Heart left ventricle (tissue), 16 donors: ENCODE results near the gene AKR1D1. TPM values are rescaled to one million over a fixed set of nuclear protein-coding genes. Genes with fewer than 3 reads are reported as not detected.
"Not testable (repeated sequence)": the region's sequence is repeated elsewhere in the genome, so short reads cannot be mapped to it uniquely, and the experiment has no call there.

Source experiments
- ATAC-seq, 4 donors: fragments of 200-7000 bp; cut with Tn5 transposase; one replicate each; pipeline ENCODE4 v1.9.1; 2020 to 2022; ENCODE audit warnings: moderate library complexity in 4 of 4, mild to moderate bottlenecking in 3 of 4, moderate number of reproducible peaks in 1 of 4
- DNase-seq, 5 donors: peaks; one replicate each; pipeline ENCODE4 v3.0.0-alpha.2; 2020
- H3K27ac ChIP-seq, 12 donors: fragments of 200-600 bp; sonication (generic) in 4 of 12; one replicate each; pipeline versions ENCODE4 v1.5.0 to v1.8.0; 2016 to 2022; ENCODE audit warnings: mild to moderate bottlenecking in 2 of 12
- H3K27me3 ChIP-seq, 9 donors: fragments of 200-600 bp; sonication (generic) in 2 of 9; one replicate each; pipeline versions ENCODE4 v1.5.1 to v1.8.0; 2016 to 2022; ENCODE audit warnings: mild to moderate bottlenecking in 3 of 9
- H3K36me3 ChIP-seq, 9 donors: fragments of 200-600 bp; sonication (generic) in 2 of 9; one replicate each; pipeline versions ENCODE4 v1.5.0 to v1.8.0; 2018 to 2022; ENCODE audit warnings: mild to moderate bottlenecking in 2 of 9
- H3K4me1 ChIP-seq, 12 donors: fragments of 200-600 bp; sonication (generic) in 4 of 12; one replicate each; pipeline versions ENCODE4 v1.5.0 to v1.8.0; 2016 to 2022; ENCODE audit warnings: mild to moderate bottlenecking in 3 of 12
- H3K4me3 ChIP-seq, 12 donors: fragments of 200-600 bp; sonication (generic) in 4 of 12; one replicate each; pipeline versions ENCODE4 v1.5.0 to v1.8.0; 2017 to 2022; ENCODE audit warnings: mild to moderate bottlenecking in 9 of 12, moderate library complexity in 4 of 12
- H3K9me3 ChIP-seq, 12 donors: fragments of 200-600 bp; sonication (generic) in 4 of 12; one replicate each; pipeline versions ENCODE4 v1.5.0 to v1.8.0; 2016 to 2022; ENCODE audit warnings: mild to moderate bottlenecking in 1 of 12
- CTCF ChIP-seq, 12 donors: fragments of 200-600 bp; sonication (generic) in 4 of 12; IDR thresholded peaks; one replicate each; pipeline versions ENCODE4 v1.5.0 to v1.8.0; 2018 to 2022; ENCODE audit warnings: antibody characterized with exemption in 12 of 12, mild to moderate bottlenecking in 5 of 12
- POLR2A ChIP-seq, 2 donors: fragments of 450-650 bp; IDR thresholded peaks; one replicate each; pipeline ENCODE4 v1.6.1; 2017; ENCODE audit warnings: antibody characterized with exemption in 2 of 2, mild to moderate bottlenecking in 2 of 2, moderate library complexity in 2 of 2
- WGBS, 4 donors: extraction: QIAGEN DNeasy Blood & Tissue Kit in 2 of 4; methylation state at CpG; one replicate each; pipeline versions ENCODE4 v1.1.5 to v1.1.7; 2013 to 2018; 5-methylcytosine and 5-hydroxymethylcytosine counted together
- intact Hi-C, 10 donors: fragments of 100-400 bp; cut with DNase I; formaldehyde crosslinking; loops; one replicate each; pipeline versions ENCODE4 v1.11.1 to v1.14.2; 2022
- polyA plus RNA-seq, 2 donors: library from polyadenylated mRNA; stranded (reverse); fragments of 200-250 nt; gene quantifications; one replicate each; pipeline ENCODE4 v1.2.3, GENCODE V29; 2013
- total RNA-seq, 9 donors: library from RNA; depleted of rRNA in 2 of 9; stranded (reverse); fragments of >200 nt in 2 of 9; fragmentation: NEBNext Ultra II Directional in 3 of 9; extraction: Animal tissue kit (Norgen Biotek cat#: 25700) in 3 of 9; gene quantifications; one replicate each; pipeline versions ENCODE4 v1.1.0 to v1.2.4, GENCODE V29; 2016 to 2023
- donor health status: ischemic (EF 13 %, LVEDD 7.1; RV severe dilation, severe dysfunction).
- donor health status: healthy with polysubstance abuse.
- donor health status: DM: no; HTN: yes; CAD: no.
- donor health status: DM: no; HTN: no; CAD: no.
- donor health status: ischemic (EF 25% LVEDD 6.9; RV normal size, moderate dysfunction).
- donor health status: ischemic (EF 25% LVEDD 5.7; RV mildly dilated, moderate dysfunction).
- donor health status: healthy.
- donor health status: DM: yes; HTN: yes; CAD: no.
- donor health status: ischemic (EF 35%, LVEDD 5.7; RV mildly dilated, moderate dysfunction).
- donor health status: nonischemic (EF 11% LVEDD 7.7; RV severe dilation, severe dysfunction).
- donor health status: DM: yes; HTN: yes; CAD: no.
- donor health status: PGD.
- donor health status: ischemic (EF 29% LVEDD 5.4; RV normal size, mild dysfunction).
- donor health status: nonischemic (EF 23%, LVEDD 6.1; RV moderate dilation, normal function).

The AKR1D1 gene
- total and polyA plus RNA-seq, 11 donors: not detected

GRCh38 chr7:138137423-138138171, 61.3 kb downstream of the AKR1D1 start:
- no peaks in the 10 kb centered on the region for H3K36me3 ChIP-seq
- no peaks in the 10 kb centered on the region for H3K9me3 ChIP-seq
- H3K4me1 ChIP-seq: no peaks in the 10 kb centered on the region
- no peak overlapping the region for H3K4me3 ChIP-seq
- TF ChIP-seq CTCF (IDR thresholded peaks at IDR 0.05): no peak
- TF ChIP-seq POLR2A (IDR thresholded peaks at IDR 0.05): no peak
- 76 to 79% (median 79%) methylated on average over 2 of the region's 2 CpGs for WGBS, 4 donors
- H3K27ac ChIP-seq: no peak overlapping the region
- ATAC-seq (no peak), DNase-seq (no peak)
- intact Hi-C loops: no loop called here
- no peaks in the 10 kb centered on the region for H3K27me3 ChIP-seq

- no peaks in the 10 kb centered on the region for H3K27me3 ChIP-seq
- no peaks in the 10 kb centered on the region for H3K4me1 ChIP-seq
- DNase-seq: no peak
- H3K36me3 ChIP-seq: no peaks in the 10 kb centered on the region
- no peaks in the 10 kb centered on the region for H3K9me3 ChIP-seq
- WGBS, 4 donors: 50 to 79% (median 57%) methylated on average over 3 of the region's 3 CpGs
- H3K27ac ChIP-seq: no peak overlapping the region
- no peak for ATAC-seq
- TF ChIP-seq CTCF (IDR thresholded peaks at IDR 0.05) (no peak), POLR2A (IDR thresholded peaks at IDR 0.05) (no peak)
- no peak overlapping the region for H3K4me3 ChIP-seq
- intact Hi-C loops: no loop called here
These were observed 62.0 kb downstream of the AKR1D1 start for GRCh38 chr7:138138244-138138643.

- H3K9me3 ChIP-seq: no peaks in the 10 kb centered on the region
- no peak overlapping the region for H3K27ac ChIP-seq
- H3K36me3 ChIP-seq: no peaks in the 10 kb centered on the region
- intact Hi-C loops: no loop called here
- TF ChIP-seq CTCF (IDR thresholded peaks at IDR 0.05): no peak
- no peak for TF ChIP-seq POLR2A (IDR thresholded peaks at IDR 0.05)
- H3K4me3 ChIP-seq: no peak overlapping the region
- no peaks in the 10 kb centered on the region for H3K27me3 ChIP-seq
- ATAC-seq (no peak), DNase-seq (no peak)
- no peaks in the 10 kb centered on the region for H3K4me1 ChIP-seq
These were observed 66.4 kb downstream of the AKR1D1 start for GRCh38 chr7:138142583-138143201.

- Histone ChIP-seq H3K4me3 (no peak overlapping the region), H3K27ac (no peak overlapping the region), H3K27me3 (no peaks in the 10 kb centered on the region), H3K4me1 (no peaks in the 10 kb centered on the region), H3K36me3 (no peaks in the 10 kb centered on the region), H3K9me3 (no peaks in the 10 kb centered on the region)
- TF ChIP-seq CTCF (IDR thresholded peaks at IDR 0.05) (no peak), POLR2A (IDR thresholded peaks at IDR 0.05) (no peak)
- no peak for ATAC-seq
- 73 to 88% (median 86%) methylated on average over 2 of the region's 2 CpGs for WGBS, 4 donors
- no peak for DNase-seq
- intact Hi-C loops: no loop called here
These were observed 68.7 kb downstream of the AKR1D1 start for GRCh38 chr7:138144958-138145357.

GRCh38 chr7:138146221-138146620, 70.0 kb downstream of the AKR1D1 start:
- intact Hi-C loops, H3K4me1 ChIP-seq, H3K27me3 ChIP-seq, H3K9me3 ChIP-seq, H3K4me3 ChIP-seq, H3K27ac ChIP-seq, H3K36me3 ChIP-seq, ATAC-seq: not testable (repeated sequence)
- 92 to 100% (median 97%) methylated on average over 7 to 19 of the region's 19 CpGs for WGBS, 4 donors
- DNase-seq: peak in 1 of 5 donors; percentile 53

- H3K4me3 ChIP-seq, ATAC-seq, intact Hi-C loops, H3K27ac ChIP-seq, H3K9me3 ChIP-seq, H3K4me1 ChIP-seq, H3K36me3 ChIP-seq, DNase-seq, H3K27me3 ChIP-seq: not testable (repeated sequence)
- 80 to 91% (median 90%) methylated on average over 32 of the region's 32 CpGs for WGBS, 4 donors
These were observed 70.8 kb downstream of the AKR1D1 start for GRCh38 chr7:138146757-138147734.
